NB4 (cell line): ENCODE measurements around the gene IQCH.

Source experiments
- CTCF ChIP-seq: IDR thresholded peaks from one replicate; pipeline ENCODE4 v1.5.1; 2012; ENCODE audit warnings: low read depth, low read length
- POLR2A ChIP-seq: IDR thresholded peaks from 2 replicates; pipeline ENCODE4 v1.6.1; 2011; ENCODE audit warnings: mild to moderate bottlenecking; ENCODE audit not compliant: insufficient read length; ENCODE audit errors: extremely low read depth

DNA sequence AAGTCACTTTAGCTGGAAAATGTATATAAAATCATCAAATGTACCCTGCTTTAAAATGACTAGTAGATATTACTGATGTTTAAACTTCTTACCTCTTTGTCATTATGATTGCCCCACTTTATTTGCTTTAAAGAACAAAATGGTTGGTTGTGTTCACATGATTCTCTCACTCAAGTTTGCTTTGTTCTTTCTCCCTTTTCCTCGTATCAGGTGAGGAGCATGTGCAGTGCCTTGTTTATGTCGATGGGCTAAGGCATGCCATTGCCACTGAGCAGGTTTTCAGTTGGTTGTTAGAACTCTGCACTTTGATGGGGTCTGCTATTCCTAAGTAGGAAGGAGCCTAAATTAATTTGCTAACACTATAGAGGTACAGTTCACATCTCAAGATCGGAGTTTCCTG is 293.2 kb downstream of the IQCH start:
- TF ChIP-seq POLR2A = no peak
- no peak for TF ChIP-seq CTCF
